ENCODE results near the gene TMPRSS3.

GRCh38 chr21:42346441-42346840 is 49.4 kb downstream of the TMPRSS3 start:
- TF ChIP-seq CSDC2 (CRISPR knock-in tag; IDR thresholded peaks at IDR 0.05) (no peak), TOX (CRISPR knock-in tag; IDR thresholded peaks at IDR 0.05; ENCODE audit: borderline replicate concordance) (no peak), PATZ1 (CRISPR knock-in tag; IDR thresholded peaks at IDR 0.05; ENCODE audit: borderline replicate concordance) (no peak), ZFP30 (CRISPR knock-in tag; IDR thresholded peaks at IDR 0.05) (no peak), ESRRG (CRISPR knock-in tag; IDR thresholded peaks at IDR 0.05) (no peak), BACH2 (CRISPR knock-in tag; IDR thresholded peaks at IDR 0.05; ENCODE audit: borderline replicate concordance) (no peak), ZNF8 (CRISPR knock-in tag; IDR thresholded peaks at IDR 0.05) (no peak), RARB (CRISPR knock-in tag; IDR thresholded peaks at IDR 0.05) (no peak), CSRNP3 (CRISPR knock-in tag; IDR thresholded peaks at IDR 0.05) (no peak)
